AG04450 (cell line): ENCODE data around the gene ZMYND11. TPM values are rescaled to one million over a fixed set of nuclear protein-coding genes. Genes with fewer than 3 reads are reported as not detected.
A peak's percentile ranks its signal among the peaks of the same experiment; 100 is the strongest.
"Not testable (repeated sequence)": the region's sequence is repeated elsewhere in the genome, so short reads cannot be mapped to it uniquely, and the experiment has no call there.

Experiments
- CTCF ChIA-PET: fragments of 300-600, 350-600 bp; formaldehyde crosslinking; extraction: SDS; loops from one replicate; lab custom pipeline; 2022; ENCODE audit warnings: antibody characterized with exemption, inconsistent platforms; lab: Charles Lee
- POLR2A ChIA-PET: fragments of 350-600 bp; formaldehyde crosslinking; extraction: SDS; loops from one replicate; lab custom pipeline; 2021; ENCODE audit warnings: antibody characterized with exemption, inconsistent platforms; lab: Yijun Ruan, JAX
- DNase-seq: peaks from one replicate; pipeline ENCODE4 v3.0.0-alpha.2; 2011; ENCODE audit warnings: low read depth, low spot score
- H3K27ac ChIP-seq: one replicate; pipeline ENCODE4 v1.5.1; 2012; ENCODE audit warnings: low read depth, low read length, control low read depth
- H3K27me3 ChIP-seq: one replicate; pipeline ENCODE4 v1.6.0; 2012; ENCODE audit warnings: low read length; ENCODE audit not compliant: control insufficient read depth, insufficient read depth
- H3K4me3 ChIP-seq: 2 replicates; pipeline ENCODE4 v1.5.1; 2011; ENCODE audit warnings: mild to moderate bottlenecking, low read depth, low read length, control low read depth
- H3K9me3 ChIP-seq: 2 replicates; pipeline ENCODE4 v1.5.1; 2012; ENCODE audit warnings: low read length; ENCODE audit not compliant: control insufficient read depth, insufficient read depth
- polyA plus RNA-seq: library from polyadenylated mRNA; depleted of rRNA; stranded (reverse); fragments of >200 nt; gene quantifications from 2 replicates; pipeline ENCODE4 v1.2.3, GENCODE V29; 2011
- TF ChIP-seq, protein P1 (sequence below): IDR thresholded peaks from 2 replicates; pipeline ENCODE4 v1.5.1; 2011; ENCODE audit warnings: low read depth, low read length, control low read depth, inconsistent platforms

Gene ZMYND11
- polyA plus RNA-seq, 1 experiment: 76.0 TPM

GRCh38 chr10:297567-297966 is 162.3 kb downstream of the ZMYND11 start:
- no peaks in the 10 kb centered on the region; the same call in 1 of the 2 replicates for H3K9me3 ChIP-seq
- TF ChIP-seq, protein P1, sequence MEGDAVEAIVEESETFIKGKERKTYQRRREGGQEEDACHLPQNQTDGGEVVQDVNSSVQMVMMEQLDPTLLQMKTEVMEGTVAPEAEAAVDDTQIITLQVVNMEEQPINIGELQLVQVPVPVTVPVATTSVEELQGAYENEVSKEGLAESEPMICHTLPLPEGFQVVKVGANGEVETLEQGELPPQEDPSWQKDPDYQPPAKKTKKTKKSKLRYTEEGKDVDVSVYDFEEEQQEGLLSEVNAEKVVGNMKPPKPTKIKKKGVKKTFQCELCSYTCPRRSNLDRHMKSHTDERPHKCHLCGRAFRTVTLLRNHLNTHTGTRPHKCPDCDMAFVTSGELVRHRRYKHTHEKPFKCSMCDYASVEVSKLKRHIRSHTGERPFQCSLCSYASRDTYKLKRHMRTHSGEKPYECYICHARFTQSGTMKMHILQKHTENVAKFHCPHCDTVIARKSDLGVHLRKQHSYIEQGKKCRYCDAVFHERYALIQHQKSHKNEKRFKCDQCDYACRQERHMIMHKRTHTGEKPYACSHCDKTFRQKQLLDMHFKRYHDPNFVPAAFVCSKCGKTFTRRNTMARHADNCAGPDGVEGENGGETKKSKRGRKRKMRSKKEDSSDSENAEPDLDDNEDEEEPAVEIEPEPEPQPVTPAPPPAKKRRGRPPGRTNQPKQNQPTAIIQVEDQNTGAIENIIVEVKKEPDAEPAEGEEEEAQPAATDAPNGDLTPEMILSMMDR: no peak
- H3K4me3 ChIP-seq: peak overlapping the region; percentile 11; the same call in 1 of the 2 replicates
- ChIA-PET POLR2A (interaction anchor here (0.6 to 1.1 kb wide), 3 partner anchors 26 to 751 kb away, joined by 3 to 8 read pairs (median 3); partner anchors contain the start of gene IDI1), CTCF (interaction anchor here (0.6 kb wide), 1 partner anchor 22 kb away, joined by 3 read pairs; no protein-coding TSS in a partner anchor)
- no peak for DNase-seq
- no peaks in the 10 kb centered on the region for H3K27me3 ChIP-seq
- H3K27ac ChIP-seq: peak overlapping the region; percentile 82

DNA sequence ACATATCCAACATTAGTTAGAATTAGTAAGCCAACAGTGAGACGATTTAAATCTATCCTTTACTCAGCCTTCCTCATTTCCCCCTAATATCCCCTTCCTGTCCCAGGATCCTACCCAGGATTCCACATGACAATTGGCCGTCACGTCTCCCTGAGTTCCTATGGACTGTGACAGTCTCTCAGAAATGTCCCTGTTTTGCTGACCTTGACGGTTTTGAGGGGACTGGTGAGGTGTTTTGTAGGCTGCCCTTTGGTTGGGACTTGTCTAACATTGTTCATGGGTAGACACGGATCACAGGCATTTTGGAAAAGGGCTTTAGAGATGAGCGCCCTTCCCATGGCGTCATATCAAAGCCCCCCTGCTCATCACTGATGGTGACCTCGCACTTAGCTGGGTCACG is 162.8 kb downstream of the ZMYND11 start:
- POLR2A ChIA-PET: interaction anchor here (0.6 to 1.1 kb wide), 2 partner anchors 31 to 751 kb away, joined by 3 to 8 read pairs; partner anchors contain the start of gene IDI1
- Histone ChIP-seq H3K27ac (peak overlapping the region; percentile 82), H3K27me3 (no peaks in the 10 kb centered on the region), H3K9me3 (no peaks in the 10 kb centered on the region; the same call in 1 of the 2 replicates), H3K4me3 (no peak overlapping the region; the same call in 1 of the 2 replicates)
- CTCF ChIA-PET: interaction anchor here (0.6 kb wide), 1 partner anchor 22 kb away, joined by 3 read pairs; no protein-coding TSS in a partner anchor
- DNase-seq: no peak
- TF ChIP-seq, protein P1: no peak

DNA sequence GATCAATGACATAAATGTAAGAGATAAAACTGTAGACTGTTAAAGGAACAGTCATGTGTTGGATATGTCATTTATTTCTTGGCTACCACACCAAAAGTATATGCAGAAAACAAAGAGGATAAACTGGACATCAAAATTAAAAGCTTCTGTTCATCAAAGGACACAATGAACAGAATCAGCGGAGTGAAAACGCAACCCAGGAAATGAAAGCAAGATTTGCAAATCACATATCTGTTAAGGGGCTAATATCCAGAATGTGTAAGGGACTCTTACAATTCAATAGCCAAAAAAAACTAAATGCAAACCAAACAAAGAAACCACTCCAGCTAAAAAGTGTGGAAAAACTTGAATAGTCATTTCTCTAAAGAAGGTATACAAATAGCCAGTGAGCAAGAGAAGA is 164.3 kb downstream of the ZMYND11 start:
- H3K27ac ChIP-seq: no peak overlapping the region
- no peaks in the 10 kb centered on the region for H3K27me3 ChIP-seq
- no peak overlapping the region for H3K4me3 ChIP-seq
- TF ChIP-seq, protein P1: no peak
- no peaks in the 10 kb centered on the region; the same call in 1 of the 2 replicates for H3K9me3 ChIP-seq
- no peak for DNase-seq
- CTCF ChIA-PET: no interaction called here
- POLR2A ChIA-PET: no interaction called here

- ChIA-PET POLR2A (no interaction called here), CTCF (no interaction called here)
- Histone ChIP-seq H3K27ac (no peak overlapping the region), H3K9me3 (no peaks in the 10 kb centered on the region; the same call in 1 of the 2 replicates), H3K4me3 (no peak overlapping the region), H3K27me3 (no peaks in the 10 kb centered on the region)
- TF ChIP-seq, protein P1: no peak
- DNase-seq: no peak
These were observed 164.7 kb downstream of the ZMYND11 start for GRCh38 chr10:299969-300368.

- POLR2A ChIA-PET: not testable (repeated sequence)
These were observed 165.3 kb downstream of the ZMYND11 start for GRCh38 chr10:300580-300979.

More at GRCh38 chr10:300580-300979, 165.3 kb downstream of the ZMYND11 start:
- H3K27me3 ChIP-seq, H3K27ac ChIP-seq, H3K4me3 ChIP-seq, CTCF ChIA-PET, DNase-seq, H3K9me3 ChIP-seq: not testable (repeated sequence)
